ENCODE measurements around the gene TMEM88.
A peak's percentile ranks its signal among the peaks of the same experiment; 100 is the strongest.

The TMEM88 gene

GRCh38 chr17:7833795-7834541 lies 20.9 kb upstream of the TMEM88 start, which contains the start of gene KDM6B:
Gene KDM6B (plus strand): TSS chr17:7834217. CDS start chr17:7845555, 11,338 bp downstream.
- peak; percentile 85 for DNase-seq

- no peak for DNase-seq
Observed at GRCh38 chr17:7834542-7834956, 20.3 kb upstream of the TMEM88 start.

- peak; percentile 93 for DNase-seq
Observed at GRCh38 chr17:7834957-7835813, 19.7 kb upstream of the TMEM88 start.

- peak; percentile 56 for DNase-seq
Observed at GRCh38 chr17:7835814-7836595, 18.9 kb upstream of the TMEM88 start.

GRCh38 chr17:7836596-7837407 lies 18.1 kb upstream of the TMEM88 start:
- DNase-seq = peak; percentile 81

- no peak for DNase-seq
Observed at GRCh38 chr17:7837408-7838088, 17.3 kb upstream of the TMEM88 start.

GRCh38 chr17:7838090-7839075 lies 16.5 kb upstream of the TMEM88 start:
- DNase-seq = no peak

- no peak for DNase-seq
Observed at GRCh38 chr17:7839190-7839875, 15.5 kb upstream of the TMEM88 start.

GRCh38 chr17:7839876-7840261 lies 15.0 kb upstream of the TMEM88 start:
- DNase-seq = peak; percentile 45

- DNase-seq = no peak
Observed at GRCh38 chr17:7840441-7840840, 14.4 kb upstream of the TMEM88 start.

GRCh38 chr17:7840875-7841274 lies 14.0 kb upstream of the TMEM88 start:
- DNase-seq = no peak

- DNase-seq = peak; percentile 93
Observed at GRCh38 chr17:7841396-7841914, 13.4 kb upstream of the TMEM88 start.

- DNase-seq = peak; percentile 85
Observed at GRCh38 chr17:7841915-7842379, 12.9 kb upstream of the TMEM88 start.

- DNase-seq = peak; percentile 95
Observed at GRCh38 chr17:7842380-7843256, 12.2 kb upstream of the TMEM88 start.

- DNase-seq = no peak
Observed at GRCh38 chr17:7843257-7843535, 11.7 kb upstream of the TMEM88 start.

- DNase-seq = peak; percentile 87
Observed at GRCh38 chr17:7843536-7844291, 11.2 kb upstream of the TMEM88 start.

- peak; percentile 88 for DNase-seq
Observed at GRCh38 chr17:7844292-7845154, 10.3 kb upstream of the TMEM88 start.

All from stimulated activated CD4-positive, alpha-beta T cell treated with anti-CD3 and anti-CD28 coated beads, Interleukin-1b, Interleukin-23, amount 100 ng/mL, for 48 hours (primary cell).